Panc1 (cell line): ENCODE measurements around the gene CTNND2.

ENCODE experiments used
- CTCF ChIP-seq: fragments of 450-650 bp; IDR thresholded peaks from 2 replicates; pipeline ENCODE4 v1.5.1; 2017; ENCODE audit warnings: mild to moderate bottlenecking
- TF ChIP-seq, protein P1 (sequence below), 2 experiments: IDR thresholded peaks; 2 replicates each; pipeline ENCODE4 v1.6.1; 2011 to 2012; ENCODE audit warnings: low read depth in 2 of 2, control low read depth in 1 of 2, low read length in 1 of 2, mild to moderate bottlenecking in 1 of 2, moderate library complexity in 1 of 2; ENCODE audit not compliant: insufficient read depth in 1 of 2

GRCh38 chr5:11531811-11532555 lies 372.3 kb downstream of the CTNND2 start:
- TF ChIP-seq CTCF: no peak
- TF ChIP-seq, protein P1, sequence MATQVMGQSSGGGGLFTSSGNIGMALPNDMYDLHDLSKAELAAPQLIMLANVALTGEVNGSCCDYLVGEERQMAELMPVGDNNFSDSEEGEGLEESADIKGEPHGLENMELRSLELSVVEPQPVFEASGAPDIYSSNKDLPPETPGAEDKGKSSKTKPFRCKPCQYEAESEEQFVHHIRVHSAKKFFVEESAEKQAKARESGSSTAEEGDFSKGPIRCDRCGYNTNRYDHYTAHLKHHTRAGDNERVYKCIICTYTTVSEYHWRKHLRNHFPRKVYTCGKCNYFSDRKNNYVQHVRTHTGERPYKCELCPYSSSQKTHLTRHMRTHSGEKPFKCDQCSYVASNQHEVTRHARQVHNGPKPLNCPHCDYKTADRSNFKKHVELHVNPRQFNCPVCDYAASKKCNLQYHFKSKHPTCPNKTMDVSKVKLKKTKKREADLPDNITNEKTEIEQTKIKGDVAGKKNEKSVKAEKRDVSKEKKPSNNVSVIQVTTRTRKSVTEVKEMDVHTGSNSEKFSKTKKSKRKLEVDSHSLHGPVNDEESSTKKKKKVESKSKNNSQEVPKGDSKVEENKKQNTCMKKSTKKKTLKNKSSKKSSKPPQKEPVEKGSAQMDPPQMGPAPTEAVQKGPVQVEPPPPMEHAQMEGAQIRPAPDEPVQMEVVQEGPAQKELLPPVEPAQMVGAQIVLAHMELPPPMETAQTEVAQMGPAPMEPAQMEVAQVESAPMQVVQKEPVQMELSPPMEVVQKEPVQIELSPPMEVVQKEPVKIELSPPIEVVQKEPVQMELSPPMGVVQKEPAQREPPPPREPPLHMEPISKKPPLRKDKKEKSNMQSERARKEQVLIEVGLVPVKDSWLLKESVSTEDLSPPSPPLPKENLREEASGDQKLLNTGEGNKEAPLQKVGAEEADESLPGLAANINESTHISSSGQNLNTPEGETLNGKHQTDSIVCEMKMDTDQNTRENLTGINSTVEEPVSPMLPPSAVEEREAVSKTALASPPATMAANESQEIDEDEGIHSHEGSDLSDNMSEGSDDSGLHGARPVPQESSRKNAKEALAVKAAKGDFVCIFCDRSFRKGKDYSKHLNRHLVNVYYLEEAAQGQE (IDR thresholded peaks at IDR 0.05; ENCODE audit: insufficient read depth in 1 of 2, low read depth in 2 of 2, low read length in 1 of 2): no peak
